Stimulated activated CD8-positive, alpha-beta memory T cell treated with anti-CD3 and anti-CD28 coated beads, Interleukin-15, amount 100 ng/mL, for 4 hours (primary cell): ENCODE results near the gene TATDN3.
A peak's percentile ranks its signal among the peaks of the same experiment; 100 is the strongest.
"Not testable (repeated sequence)": the region's sequence is repeated elsewhere in the genome, so short reads cannot be mapped to it uniquely, and the experiment has no call there.

Experiments used
- DNase-seq, 2 donors: peaks; one replicate each; pipeline ENCODE4 v3.0.0-alpha.2; 2020; ENCODE audit warnings: low read depth in 2 of 2

The TATDN3 gene

GRCh38 chr1:212827831-212828278 lies 36.2 kb downstream of the TATDN3 start:
- DNase-seq: no peak

GRCh38 chr1:212828395-212828794 lies 36.7 kb downstream of the TATDN3 start:
- DNase-seq: no peak

- not testable (repeated sequence) for DNase-seq
Observed at GRCh38 chr1:212833211-212834207, 41.8 kb downstream of the TATDN3 start.

- no peak for DNase-seq
Observed at GRCh38 chr1:212838145-212838544, 46.5 kb downstream of the TATDN3 start.

- DNase-seq: not testable (repeated sequence)
Observed at GRCh38 chr1:212844521-212844920, 52.8 kb downstream of the TATDN3 start.

GRCh38 chr1:212847549-212847948 lies 55.9 kb downstream of the TATDN3 start, which contains the start of gene SPATA45:
TSS of gene SPATA45 (minus strand) at chr1:212847649. CDS start at chr1:212836149, 11,500 bp downstream.
- DNase-seq: no peak

GRCh38 chr1:212852105-212852688 lies 60.5 kb downstream of the TATDN3 start:
- DNase-seq: no peak

- no peak for DNase-seq
Observed at GRCh38 chr1:212853658-212854057, 62.0 kb downstream of the TATDN3 start.

GRCh38 chr1:212856755-212857154 lies 65.1 kb downstream of the TATDN3 start:
- no peak for DNase-seq

GRCh38 chr1:212857992-212858460 lies 66.3 kb downstream of the TATDN3 start, which contains the start of gene FLVCR1:
TSS of gene FLVCR1 (plus strand) at chr1:212858275. CDS start at chr1:212858453, 178 bp downstream.
- DNase-seq: peak; percentile 76 to 87

- DNase-seq: peak in 1 of 2 donors; percentile 1
Observed at GRCh38 chr1:212858461-212859265, 67.0 kb downstream of the TATDN3 start.

- no peak for DNase-seq
Observed at GRCh38 chr1:212860713-212861581, 69.3 kb downstream of the TATDN3 start.

- no peak for DNase-seq
Observed at GRCh38 chr1:212862111-212862690, 70.5 kb downstream of the TATDN3 start.

- not testable (repeated sequence) for DNase-seq
Observed at GRCh38 chr1:212863345-212863744, 71.7 kb downstream of the TATDN3 start.

GRCh38 chr1:212864201-212864600 lies 72.5 kb downstream of the TATDN3 start:
- DNase-seq: no peak
